Loucy (cell line): ENCODE measurements around the gene MBD5.

Source experiments
- H2AFZ ChIP-seq: fragments of 200-600 bp; sonication (generic); 2 replicates; pipeline ENCODE4 v1.6.0; 2016; ENCODE audit warnings: antibody characterized with exemption, mild to moderate bottlenecking, low read length, moderate library complexity
- H3F3A ChIP-seq: fragments of 200-600 bp; 2 replicates; pipeline ENCODE4 v1.6.0; 2016; ENCODE audit warnings: antibody characterized with exemption, low read depth, mild to moderate bottlenecking
- H3K27me3 ChIP-seq: fragments of 200-600 bp; sonication (generic); 2 replicates; pipeline ENCODE4 v1.6.1; 2014; ENCODE audit warnings: low read length, mild to moderate bottlenecking; ENCODE audit not compliant: insufficient read depth, poor library complexity, severe bottlenecking
- H3K36me3 ChIP-seq: fragments of 200-600 bp; sonication (generic); 2 replicates; pipeline ENCODE4 v1.6.1; 2016; ENCODE audit warnings: low read length; ENCODE audit not compliant: insufficient read depth
- H3K4me1 ChIP-seq: fragments of 200-600 bp; sonication (generic); 2 replicates; pipeline ENCODE4 v1.5.1; 2014; ENCODE audit warnings: low read length, mild to moderate bottlenecking; ENCODE audit not compliant: insufficient read depth, poor library complexity, severe bottlenecking
- H3K4me2 ChIP-seq: fragments of 200-600 bp; sonication (generic); 2 replicates; pipeline ENCODE4 v1.6.0; 2014; ENCODE audit warnings: antibody characterized with exemption, low read length, low read depth, mild to moderate bottlenecking; ENCODE audit not compliant: poor library complexity, severe bottlenecking
- H3K4me3 ChIP-seq: fragments of 200-600 bp; sonication (generic); 2 replicates; pipeline ENCODE4 v1.5.1; 2014; ENCODE audit warnings: low read length, mild to moderate bottlenecking, mixed read lengths; ENCODE audit not compliant: poor library complexity, severe bottlenecking
- H3K79me2 ChIP-seq: fragments of 200-600 bp; sonication (generic); 2 replicates; pipeline ENCODE4 v1.6.1; 2014; ENCODE audit warnings: low read length; ENCODE audit not compliant: insufficient read depth
- H3K9ac ChIP-seq: fragments of 200-600 bp; sonication (generic); 2 replicates; pipeline ENCODE4 v1.6.0; 2014; ENCODE audit warnings: mild to moderate bottlenecking, low read depth, low read length, moderate library complexity; ENCODE audit not compliant: poor library complexity, severe bottlenecking
- H3K9me2 ChIP-seq: fragments of 200-600 bp; sonication (generic); replicated peaks from 2 replicates; pipeline ENCODE4 v1.6.1; 2016; ENCODE audit warnings: low read depth, low read length, mixed read lengths
- H3K9me3 ChIP-seq: fragments of 200-600 bp; sonication (generic); 2 replicates; pipeline ENCODE4 v1.6.1; 2014; ENCODE audit warnings: mild to moderate bottlenecking, antibody characterized with exemption, low read length, low read depth; ENCODE audit not compliant: insufficient read depth
- H4K20me1 ChIP-seq: fragments of 200-600 bp; sonication (generic); 2 replicates; pipeline ENCODE4 v1.6.0; 2014; ENCODE audit warnings: antibody characterized with exemption, low read length, mild to moderate bottlenecking; ENCODE audit not compliant: insufficient read depth, poor library complexity, severe bottlenecking
- CTCF ChIP-seq: fragments of 200-600 bp; sonication (generic); conservative IDR thresholded peaks from 2 replicates; pipeline ENCODE4 v1.5.1; 2014; ENCODE audit warnings: mild to moderate bottlenecking, antibody characterized with exemption, low read length
- EZH2phosphoT487 ChIP-seq: fragments of 200-600 bp; IDR thresholded peaks from 2 replicates; pipeline ENCODE4 v1.6.1; 2018; ENCODE audit warnings: antibody characterized with exemption, mild to moderate bottlenecking, moderate library complexity, borderline replicate concordance

The MBD5 gene

GRCh38 chr2:148253685-148254084 lies 232.8 kb downstream of the MBD5 start:
- Histone ChIP-seq H2AFZ (no peak overlapping the region), H3K9ac (no peak overlapping the region), H3K79me2 (no peaks in the 10 kb centered on the region), H3K27me3 (no peaks in the 10 kb centered on the region), H3K9me3 (peaks cover 18% of the 10 kb centered on the region; the same call in 1 of the 2 replicates), H3K9me2 (no peaks in the 10 kb centered on the region), H3K36me3 (0 out of 2 replicates have a peak, but pooled peaks cover 4% of the 10 kb centered on the region), H3K4me1 (no peaks in the 10 kb centered on the region), H3K4me2 (no peak overlapping the region), H3F3A (no peaks in the 10 kb centered on the region), H4K20me1 (no peaks in the 10 kb centered on the region), H3K4me3 (no peak overlapping the region)
- TF ChIP-seq CTCF (no peak), EZH2phosphoT487 (no peak)

GRCh38 chr2:148255929-148256328 lies 235.0 kb downstream of the MBD5 start:
- H3K79me2 ChIP-seq = no peaks in the 10 kb centered on the region
- no peaks in the 10 kb centered on the region for H3F3A ChIP-seq
- no peak overlapping the region for H3K9ac ChIP-seq
- no peak overlapping the region for H3K4me2 ChIP-seq
- no peaks in the 10 kb centered on the region for H3K9me2 ChIP-seq
- H3K27me3 ChIP-seq = no peaks in the 10 kb centered on the region
- H3K36me3 ChIP-seq = 0 out of 2 replicates have a peak, but pooled peaks cover 4% of the 10 kb centered on the region
- H3K9me3 ChIP-seq = peaks cover 29% of the 10 kb centered on the region; the same call in 1 of the 2 replicates
- no peaks in the 10 kb centered on the region for H4K20me1 ChIP-seq
- no peak overlapping the region for H3K4me3 ChIP-seq
- TF ChIP-seq EZH2phosphoT487 (no peak), CTCF (no peak)
- no peaks in the 10 kb centered on the region for H3K4me1 ChIP-seq
- H2AFZ ChIP-seq = no peak overlapping the region

- Histone ChIP-seq H2AFZ (no peak overlapping the region), H3K9me2 (no peaks in the 10 kb centered on the region), H3K79me2 (no peaks in the 10 kb centered on the region), H4K20me1 (no peaks in the 10 kb centered on the region), H3K4me2 (no peak overlapping the region), H3K36me3 (0 out of 2 replicates have a peak, but pooled peaks cover 4% of the 10 kb centered on the region), H3K9ac (no peak overlapping the region), H3K4me1 (no peaks in the 10 kb centered on the region), H3K4me3 (no peak overlapping the region), H3K9me3 (peaks cover 29% of the 10 kb centered on the region; the same call in 1 of the 2 replicates), H3K27me3 (no peaks in the 10 kb centered on the region), H3F3A (no peaks in the 10 kb centered on the region)
- TF ChIP-seq CTCF (no peak), EZH2phosphoT487 (no peak)
Measured at GRCh38 chr2:148257276-148257675, 236.4 kb downstream of the MBD5 start.
